ENCODE data around the gene WWTR1.

WWTR1 gene

DNA sequence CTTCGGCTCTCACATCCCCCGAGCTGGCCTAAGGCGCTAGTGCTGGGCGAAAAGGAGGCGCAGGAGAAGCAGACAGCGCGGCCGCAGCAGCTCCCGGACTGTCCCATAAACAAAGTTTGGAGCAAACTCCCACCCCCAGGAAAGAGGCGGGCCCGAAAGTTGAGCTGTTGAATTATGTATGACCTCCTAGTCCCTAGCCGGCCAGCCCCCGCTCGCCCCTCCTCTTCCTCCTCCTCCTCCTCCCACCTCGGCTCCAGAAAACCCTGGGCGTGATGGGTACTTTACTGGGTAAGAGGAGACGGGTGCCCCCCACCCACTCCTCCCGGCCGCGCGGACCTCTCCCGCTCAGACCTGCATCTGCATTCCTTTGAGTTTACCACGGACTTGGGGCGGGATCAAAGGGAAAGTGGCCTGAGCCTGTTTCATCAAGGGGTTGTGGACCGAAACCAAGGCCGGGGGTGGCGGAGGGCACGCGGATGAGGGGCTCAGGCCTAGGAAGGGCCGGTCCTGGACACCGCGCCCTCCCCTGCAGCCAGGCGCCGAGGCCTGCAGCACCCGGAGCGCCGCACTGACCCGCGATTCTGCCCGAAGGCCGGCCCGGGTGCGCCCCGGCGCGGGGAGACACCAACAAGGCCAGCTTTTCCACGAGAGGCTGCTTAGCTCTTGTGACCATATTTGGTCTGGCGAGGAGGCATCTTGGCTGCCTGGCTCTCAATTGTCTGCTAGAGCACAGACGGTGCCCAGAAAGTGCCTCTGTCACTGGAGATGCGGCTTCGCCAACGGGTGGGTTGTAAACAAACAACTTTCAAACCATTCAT lies at the start of gene WWTR1:
Gene WWTR1, minus strand, starts transcription at position 100 of the 818 bp plus-strand sequence. CDS start 719 bp downstream, outside the sequence.
- peak; percentile 27 to 87 (median 78) for DNase-seq

DNA sequence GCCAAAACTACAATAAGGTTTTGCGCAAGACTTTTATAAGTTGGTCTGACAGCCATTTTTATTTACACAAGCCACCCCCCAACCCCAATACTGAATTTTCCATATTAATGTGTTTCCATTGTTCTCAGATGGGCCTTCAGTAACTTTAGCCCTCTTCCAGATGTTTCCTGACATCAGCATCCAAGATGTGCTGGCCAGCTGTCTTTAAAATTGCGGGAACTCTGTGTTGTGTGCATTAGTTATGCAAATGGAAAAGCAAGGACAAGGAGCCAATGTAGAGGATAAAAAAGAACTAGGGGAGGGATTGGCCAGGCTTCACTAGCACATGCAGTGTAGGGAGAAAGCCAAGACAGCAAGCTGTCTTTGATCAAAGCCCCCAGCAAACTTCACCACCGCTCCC lies 49.1 kb upstream of the WWTR1 start:
- peak in 2 of 14 donors; percentile 4 for DNase-seq

DNA sequence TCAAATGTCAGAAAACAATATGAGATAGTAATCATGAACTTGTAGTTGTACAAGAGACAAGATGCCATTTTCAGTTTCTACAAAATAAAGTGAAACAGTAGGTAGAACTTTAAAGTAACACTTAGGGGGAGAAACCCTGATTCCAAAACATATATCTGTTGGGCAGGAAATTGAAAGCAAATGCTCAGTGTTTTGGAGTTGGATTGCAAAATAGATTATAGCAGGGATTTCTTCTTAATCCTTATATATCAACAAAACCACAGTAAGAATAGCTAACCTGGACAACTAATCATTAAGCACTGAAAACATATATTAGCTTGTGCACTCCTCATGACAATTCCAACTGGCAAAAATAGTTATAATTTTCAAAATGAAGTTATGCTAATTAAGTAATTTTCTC lies 47.6 kb upstream of the WWTR1 start:
- no peak for DNase-seq

DNA sequence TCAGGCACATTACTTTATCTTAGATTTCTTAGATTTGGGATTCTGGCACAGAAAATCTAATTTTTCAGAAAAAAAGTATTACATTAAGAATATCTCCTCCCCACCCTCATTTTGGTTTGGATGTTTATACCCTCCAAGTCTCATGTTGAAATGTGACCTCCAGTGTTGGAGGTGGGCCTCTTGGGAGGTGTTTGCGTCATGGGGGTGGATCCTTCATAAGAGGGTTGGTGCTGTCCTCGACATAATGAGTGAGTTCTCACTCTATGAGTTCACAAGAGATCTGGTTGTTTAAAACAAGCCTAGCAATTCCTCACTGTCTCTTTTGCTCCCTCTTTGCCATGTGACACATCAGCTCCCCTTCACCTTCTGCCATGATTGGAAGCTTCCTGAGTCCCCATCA lies 45.6 kb upstream of the WWTR1 start:
- DNase-seq = no peak

DNA sequence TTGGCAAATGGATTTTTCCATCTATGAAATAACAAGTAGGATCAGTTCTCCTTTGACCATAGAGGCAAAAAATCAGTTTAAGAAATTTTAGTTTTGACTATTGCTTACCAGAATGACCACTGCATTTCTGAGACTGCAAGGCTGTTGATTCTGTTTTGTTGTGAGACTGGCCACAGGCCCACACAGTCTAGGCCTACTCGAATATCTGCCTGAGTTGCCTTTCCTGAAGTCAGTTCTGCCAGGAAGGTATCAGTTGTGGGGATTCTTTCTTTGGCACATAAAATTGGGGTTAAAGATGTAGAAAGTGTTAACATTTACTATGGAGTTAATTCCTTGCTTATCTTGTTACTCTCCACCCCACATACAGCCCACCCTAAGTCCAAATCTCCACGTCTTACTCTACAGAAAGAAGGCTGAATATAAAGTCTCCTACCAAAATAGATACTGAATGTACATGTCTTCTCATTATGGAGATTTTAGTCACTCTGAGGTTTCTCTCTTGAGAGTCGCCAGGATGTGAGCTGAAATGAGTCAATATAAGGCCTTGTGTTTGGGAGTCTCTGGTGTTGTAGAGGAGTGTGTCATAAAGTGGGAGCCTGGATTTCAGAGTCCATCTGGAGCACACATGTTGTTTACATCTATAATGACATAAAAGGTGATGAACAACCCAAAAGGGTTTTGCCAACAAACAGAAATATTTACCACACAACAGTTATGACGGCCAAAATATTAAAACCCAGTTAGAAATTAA lies 45.0 kb upstream of the WWTR1 start:
- no peak for DNase-seq

DNA sequence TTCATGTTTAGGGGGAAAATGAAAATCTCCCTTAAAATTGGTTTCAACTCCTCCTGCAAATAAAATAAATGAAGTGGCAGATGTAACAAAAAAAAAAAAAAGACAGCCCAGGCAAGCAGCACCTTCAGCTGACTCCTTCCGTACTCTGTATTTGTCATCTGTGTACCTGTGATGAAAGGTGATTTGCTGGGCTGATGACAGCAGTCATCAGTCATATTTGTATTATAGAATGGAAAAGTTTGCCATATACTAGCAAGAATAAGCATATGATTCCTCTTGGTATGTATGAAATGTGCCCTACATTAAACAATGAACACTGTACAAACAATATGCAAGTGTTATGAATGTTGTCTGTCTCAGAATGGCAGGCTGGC lies 44.1 kb upstream of the WWTR1 start:
- DNase-seq = no peak

DNA sequence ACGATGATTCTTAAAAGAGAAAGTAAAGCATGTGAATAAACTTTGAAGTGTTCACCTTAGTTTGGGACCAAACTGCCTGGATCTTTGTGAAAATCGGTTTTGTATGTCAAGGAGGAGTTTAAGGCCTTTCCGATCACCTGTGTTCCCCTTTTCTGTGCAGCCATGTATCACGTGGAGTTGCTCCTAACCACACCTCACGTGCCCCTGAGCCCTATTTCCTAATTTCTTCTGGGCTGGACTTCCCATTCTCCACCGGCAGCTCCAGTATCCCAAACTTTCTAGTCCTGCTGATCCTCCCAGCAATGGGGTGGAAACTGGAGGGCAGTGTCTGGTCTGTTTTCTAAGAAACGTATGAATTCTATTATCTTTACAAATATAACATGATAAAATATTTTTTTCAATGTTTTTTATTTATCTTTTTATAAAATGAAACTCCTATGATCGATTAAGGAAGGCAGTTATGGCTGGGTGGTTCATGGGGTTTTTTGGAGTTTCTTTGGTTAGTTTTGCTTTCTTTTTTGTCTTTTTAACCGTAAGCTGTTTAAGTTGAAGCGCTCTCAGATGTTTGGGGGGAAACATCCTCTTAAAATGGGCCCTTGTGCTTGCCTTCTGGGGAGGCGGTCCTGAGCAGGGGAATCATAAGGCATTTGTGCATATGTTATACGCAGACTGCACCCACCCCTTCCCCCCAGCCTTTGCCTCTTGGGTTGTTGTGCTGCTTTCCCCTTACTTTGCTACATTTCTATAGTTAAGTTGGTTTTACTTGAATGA lies 43.6 kb upstream of the WWTR1 start:
- DNase-seq = no peak

DNA sequence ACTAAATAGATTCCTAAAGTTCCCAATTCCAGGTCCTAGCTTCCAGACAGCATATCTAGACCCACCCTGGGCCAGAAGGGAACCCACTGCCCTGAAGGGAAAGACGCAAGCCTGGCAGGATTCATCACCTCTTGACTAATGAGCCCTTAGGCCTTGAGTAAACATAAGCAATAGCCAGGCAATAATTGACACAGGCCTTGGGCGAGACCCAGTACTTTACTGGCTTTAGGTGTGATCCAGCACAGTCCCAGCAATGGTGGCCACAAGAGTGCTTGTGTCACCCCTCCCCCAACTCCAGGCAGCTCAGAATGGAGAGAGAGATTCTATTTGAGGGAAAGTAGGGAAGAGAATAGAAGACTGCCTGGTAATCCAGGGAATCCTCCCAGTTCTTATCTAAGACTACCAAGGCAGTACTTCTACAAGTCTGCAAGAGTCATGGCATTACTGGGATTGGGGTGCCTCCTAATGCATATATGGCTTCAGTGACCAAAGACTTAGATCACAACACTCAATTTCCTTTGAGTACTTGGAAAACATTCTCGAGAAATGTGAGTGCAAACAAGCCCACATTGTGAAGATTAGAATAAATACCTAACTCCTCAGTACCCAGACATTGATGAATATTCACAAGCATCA lies 30.4 kb upstream of the WWTR1 start:
- no peak for DNase-seq

DNA sequence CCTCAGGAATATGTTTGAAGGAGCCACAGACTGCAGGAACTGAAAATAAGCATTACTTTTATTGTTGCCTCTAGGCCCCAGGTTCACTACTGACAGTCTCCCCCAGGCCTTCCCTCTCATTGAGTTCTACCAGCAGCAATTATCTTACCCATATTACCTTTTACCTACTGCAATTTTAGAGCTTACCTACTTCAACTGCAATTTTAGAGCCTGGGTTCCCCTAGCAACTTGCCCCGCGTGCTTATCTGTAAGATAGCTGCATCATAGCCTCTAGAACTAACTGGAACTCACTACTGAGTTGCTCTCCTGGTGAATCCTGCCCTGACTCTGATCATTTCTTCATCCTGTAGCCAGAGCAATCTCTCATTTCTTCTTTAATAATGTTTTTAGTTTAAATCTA lies 29.2 kb upstream of the WWTR1 start:
- no peak for DNase-seq

DNA sequence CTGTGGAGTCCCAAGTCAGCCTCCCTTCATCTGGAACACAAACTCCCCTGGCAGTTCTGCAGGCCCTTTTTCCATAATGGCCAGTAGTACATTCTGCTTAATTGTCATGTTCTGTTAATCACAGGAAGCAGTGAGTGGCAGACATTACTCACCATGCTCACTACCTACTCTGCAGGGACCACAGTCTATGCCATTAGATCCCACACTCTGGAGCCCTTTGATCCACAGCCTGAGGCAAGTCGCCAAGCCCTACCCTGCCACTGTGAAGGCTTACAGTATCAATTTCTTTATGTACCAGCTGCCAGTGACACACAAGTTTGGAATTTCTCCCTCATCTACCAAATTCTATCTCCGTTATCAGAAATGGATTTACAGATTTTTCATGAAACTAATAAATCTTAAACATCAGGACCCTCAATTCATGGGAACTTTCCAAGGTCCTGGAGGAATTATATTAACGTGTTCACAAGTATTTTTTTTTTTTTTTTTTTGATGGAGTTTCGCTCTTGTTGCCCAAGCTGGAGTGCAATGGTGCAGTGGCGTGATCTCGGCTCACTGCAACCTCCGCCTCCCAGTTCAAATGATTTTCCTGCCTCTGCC lies 20.6 kb upstream of the WWTR1 start:
- no peak for DNase-seq

DNA sequence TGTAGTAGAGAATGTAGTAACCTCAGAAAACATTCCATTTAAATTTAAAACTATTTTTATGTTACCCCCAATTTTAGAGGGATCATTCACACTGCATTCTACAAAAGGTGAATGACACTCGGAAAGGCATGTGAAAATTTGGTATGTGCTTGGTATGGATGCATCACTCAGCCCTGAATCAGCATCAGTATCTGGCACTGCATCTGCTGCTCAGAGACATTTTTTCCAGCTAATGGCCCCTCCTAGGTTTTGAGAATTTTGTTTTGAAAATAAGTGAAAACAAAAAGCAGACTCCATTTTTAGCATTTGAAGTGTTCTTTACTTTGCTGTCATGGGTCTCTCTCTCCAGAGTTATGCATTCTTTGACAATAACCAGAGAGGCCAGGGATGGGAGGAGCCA lies 15.6 kb upstream of the WWTR1 start:
- no peak for DNase-seq

DNA sequence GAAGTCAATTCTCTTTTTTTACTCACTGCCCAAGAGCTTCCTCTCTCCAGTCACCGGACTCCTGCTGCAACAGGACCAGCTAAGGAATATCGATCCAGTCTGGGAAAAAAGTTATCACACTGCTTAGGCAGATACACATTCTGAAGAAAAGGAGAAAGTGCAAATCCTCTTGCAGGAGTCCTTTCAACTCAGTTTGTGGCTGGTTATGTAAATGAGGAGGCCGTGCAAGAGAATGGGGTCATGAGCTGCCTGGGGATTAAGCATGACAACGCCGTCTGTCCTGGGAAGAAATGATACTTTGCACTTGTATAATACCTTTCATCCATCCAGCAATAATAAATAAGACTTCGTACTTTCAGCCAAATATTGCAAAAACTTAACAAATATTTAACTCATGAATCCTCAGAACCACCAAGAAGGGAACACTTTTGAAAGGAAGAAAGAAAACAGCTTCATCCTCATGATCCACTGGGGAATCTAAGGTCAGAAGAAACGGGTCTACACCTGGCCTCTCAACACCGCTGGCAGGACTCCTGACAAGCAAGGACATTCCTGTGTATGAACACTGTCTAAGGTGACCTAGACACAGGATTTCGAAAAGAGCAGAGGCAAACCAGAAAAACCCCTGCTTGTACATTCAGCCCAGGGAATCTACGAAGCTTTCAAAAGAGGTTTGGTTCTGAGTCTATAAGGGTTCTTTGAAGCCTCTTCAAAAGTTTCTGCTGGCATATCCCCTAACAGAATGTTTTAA lies 13.1 kb upstream of the WWTR1 start:
- no peak for DNase-seq

DNA sequence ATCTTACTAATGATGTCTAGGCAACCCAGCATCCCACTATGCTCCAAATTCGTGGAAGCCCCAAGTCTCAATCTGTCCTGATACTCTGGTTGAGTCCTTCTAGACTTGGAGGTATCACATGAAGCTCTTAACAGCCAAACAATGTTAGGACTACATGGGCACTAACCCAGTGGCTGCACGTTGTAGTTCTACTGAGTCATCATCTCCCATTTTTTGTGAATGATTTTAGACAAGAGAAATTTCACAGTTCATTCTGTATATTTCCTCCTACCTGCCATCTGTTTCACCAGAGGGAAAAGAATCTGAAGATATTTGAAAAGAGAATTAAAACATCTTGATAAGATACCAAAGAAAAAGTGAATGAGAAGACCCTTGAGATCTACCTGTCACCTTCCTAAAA lies 9.8 kb upstream of the WWTR1 start:
- DNase-seq = no peak

DNA sequence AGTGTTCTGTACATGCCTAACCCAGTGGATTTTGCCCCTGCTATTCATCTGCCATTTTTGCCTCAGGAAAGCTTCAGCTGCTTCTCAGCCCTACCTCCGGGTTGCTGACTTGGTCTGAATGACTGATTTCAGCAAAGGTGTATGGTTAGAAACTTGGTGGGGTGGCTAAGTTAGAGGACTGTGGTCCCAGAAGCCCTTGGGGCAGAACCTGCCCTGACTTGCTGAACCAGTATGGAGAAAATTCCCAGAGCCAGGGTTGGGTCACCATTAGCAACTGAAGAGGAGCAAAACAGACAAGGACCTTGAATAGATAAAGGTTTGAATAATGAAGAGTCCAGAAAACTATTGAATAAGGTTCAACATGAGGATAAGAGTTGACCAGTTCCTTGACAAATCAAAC lies 6.1 kb upstream of the WWTR1 start:
- DNase-seq = no peak

DNA sequence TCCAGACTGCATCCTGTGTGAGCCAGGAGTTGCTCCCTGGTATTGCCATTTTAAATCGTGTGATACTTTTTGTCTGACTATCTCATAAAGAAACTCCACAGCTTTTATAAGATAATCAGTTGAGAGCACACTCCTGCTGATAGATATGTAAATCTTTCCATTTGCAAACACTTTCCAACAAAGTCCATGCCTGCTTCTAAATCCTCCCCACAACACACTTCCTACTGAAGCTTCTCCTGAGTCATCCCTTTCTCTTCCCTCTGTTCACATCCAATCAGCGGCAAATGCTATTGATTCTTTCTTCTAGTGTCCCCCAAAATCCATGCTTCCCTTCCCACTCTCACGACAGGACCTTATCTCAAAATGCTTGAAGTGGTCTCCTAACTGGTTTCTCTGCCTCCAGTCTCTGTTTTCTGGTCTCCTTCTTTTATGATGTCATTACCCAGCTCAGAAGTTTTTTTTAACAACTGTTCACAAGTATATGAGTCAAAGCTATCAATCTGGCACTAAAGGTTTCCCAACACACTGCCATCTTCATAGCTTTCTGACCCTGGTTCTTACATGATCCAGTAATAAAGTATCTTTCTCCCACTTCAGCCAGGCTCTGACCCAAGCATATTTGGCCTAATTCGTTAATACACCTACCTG lies 4.5 kb upstream of the WWTR1 start:
- no peak for DNase-seq

DNA sequence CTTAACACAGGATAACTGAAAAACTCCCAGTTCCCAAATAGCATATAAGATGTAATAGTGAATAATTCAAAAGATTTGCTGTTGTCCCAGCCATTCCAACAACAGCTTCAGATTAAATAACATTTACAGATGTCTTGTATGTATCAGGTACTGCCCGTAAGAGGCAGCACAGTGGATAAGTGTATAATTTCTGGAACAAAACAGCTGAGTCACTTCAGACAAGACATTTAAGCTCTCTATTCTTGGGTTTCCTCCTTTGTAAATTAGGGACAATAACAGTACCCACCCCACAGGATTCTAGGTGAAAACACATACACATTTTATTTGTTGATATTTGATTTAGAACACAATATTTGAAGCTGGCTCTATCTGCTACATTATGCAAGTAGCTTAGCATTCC lies 2.6 kb upstream of the WWTR1 start:
- DNase-seq = no peak

DNA sequence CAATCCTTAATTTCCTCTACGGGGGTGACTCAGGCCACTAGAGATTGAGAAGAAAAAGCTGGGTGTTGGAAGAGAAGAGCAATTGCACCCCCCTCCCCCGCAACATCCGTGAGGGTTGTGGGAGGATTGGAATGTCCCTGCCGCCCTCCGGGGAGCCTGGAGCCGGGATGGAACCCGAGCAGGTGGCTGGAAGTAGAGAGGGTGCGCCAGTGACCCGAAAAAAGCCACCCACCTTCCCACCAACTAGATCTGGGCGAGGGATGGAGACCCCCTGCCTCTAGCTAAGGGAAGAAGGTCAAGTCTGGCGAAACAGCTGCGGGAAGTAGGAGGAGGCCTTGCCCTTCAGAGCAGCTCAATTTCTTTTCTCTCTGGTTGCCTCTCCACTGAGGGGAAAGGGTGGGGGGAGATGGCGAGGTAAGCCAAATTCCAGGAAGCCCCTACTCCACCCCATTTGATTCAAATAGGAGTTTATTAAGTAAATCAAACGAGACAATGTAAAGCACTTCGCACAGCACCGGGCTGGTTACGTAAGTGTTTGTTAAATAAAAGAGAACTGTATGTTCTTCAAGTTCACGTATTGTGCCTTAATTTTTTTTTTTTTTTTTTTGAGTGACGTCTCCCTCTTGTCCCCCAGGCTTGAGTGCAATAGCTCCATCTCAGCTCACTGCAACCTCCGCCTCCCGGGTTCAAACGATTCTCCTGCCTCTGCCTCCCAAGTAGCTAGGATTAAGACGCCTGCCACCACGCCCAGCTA lies 1.1 kb upstream of the WWTR1 start:
- DNase-seq = peak in 2 of 14 donors; percentile 50 to 83

DNA sequence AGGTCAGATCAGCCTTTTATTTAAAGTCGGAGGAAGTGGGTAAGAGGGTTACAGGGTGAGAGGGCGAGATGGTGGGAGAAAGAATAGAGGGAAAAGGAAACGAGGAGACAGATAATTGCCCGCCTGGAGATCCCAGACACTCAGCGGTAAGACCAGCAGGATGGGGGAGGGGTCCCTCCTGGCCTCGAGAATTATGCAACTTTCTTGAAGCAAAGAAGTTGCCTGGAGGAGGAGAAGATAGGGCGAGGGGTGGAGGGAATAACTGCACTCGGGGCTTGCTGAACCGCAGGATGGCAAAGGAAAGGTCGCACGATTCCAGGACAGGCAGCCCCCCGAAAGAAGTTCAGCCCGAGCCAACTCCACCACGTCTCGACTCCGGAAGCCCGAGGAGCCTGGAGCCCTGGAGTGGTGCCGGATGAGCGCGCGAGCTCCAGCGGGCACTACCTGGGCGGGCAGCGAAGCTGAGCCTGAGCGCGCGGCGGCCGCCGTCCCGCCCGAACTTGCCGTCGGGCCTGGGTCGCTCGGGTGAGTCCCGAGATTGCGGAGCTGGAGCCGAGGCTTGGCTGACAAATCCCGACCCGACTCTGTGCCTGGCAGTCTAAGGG lies 402 bp downstream of the WWTR1 start:
- peak in 5 of 14 donors; percentile 33 to 63 (median 60) for DNase-seq

DNA sequence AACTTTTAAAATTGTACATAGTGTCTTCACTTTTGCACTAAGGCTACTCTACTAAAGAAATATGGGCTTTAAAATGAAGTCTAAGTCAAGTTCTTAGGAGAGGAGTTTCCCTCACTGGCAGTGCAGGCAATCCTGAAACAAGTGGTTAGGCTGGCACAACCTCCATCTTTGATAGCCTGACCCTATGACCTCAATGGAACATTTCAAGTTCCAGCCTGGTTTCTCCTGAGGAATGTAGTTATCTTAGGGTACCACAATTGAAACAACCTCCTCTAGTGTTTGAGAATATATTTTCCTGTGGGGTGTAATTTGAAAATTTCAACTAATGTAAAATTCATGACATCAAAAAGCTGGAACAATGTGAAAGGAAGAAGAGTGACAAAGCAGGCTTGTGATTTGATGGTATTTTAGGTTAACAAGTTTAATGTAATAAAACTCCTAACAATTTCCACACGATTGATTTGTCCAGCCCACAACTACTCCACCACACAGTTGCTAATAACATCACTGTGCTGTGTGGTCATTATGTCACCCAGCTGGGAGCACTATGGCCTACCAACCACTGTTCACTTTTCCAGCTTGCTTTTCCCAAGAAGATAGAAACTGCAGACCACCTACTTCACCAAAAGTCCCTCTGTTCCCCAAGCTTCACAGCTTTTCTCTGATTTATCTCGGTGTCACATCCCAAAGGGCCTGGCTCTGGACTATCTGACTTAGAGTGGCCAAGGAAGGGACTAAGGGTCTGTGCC lies 1.8 kb downstream of the WWTR1 start:
- no peak for DNase-seq
